ENCODE measurements around the gene BCO1. TPM values are rescaled to one million over a fixed set of nuclear protein-coding genes. Genes with fewer than 3 reads are reported as not detected.

Gene BCO1
- total RNA-seq, 2 experiments from 2014 or later: not detected

DNA sequence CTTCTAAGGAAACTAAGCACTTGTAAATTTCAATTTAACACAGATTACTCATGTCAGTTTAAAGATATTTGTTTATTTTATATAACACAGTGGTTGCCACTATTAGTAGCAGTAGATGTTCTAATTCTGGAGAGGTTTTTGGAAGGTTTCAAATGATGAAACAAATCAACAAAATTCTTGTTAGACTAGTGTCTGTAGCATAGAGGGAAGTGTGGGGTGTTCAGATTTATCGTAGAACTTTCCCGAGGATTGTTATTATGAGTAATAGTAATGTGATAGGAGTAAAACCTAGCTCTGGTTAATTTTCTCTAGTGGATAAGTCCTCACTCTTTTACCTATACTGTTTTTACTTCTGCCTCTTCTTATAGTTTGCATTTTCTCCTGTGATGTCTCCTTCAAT, 82.5 kb downstream of the BCO1 start:
- intact Hi-C loops (cut with micrococcal nuclease; ENCODE audit: unreplicated experiment): no loop called here
- H3K79me2 ChIP-seq (ENCODE audit: insufficient read depth, low read depth, low read length): peaks cover 10% of the 10 kb centered on the region; the same call in 1 of the 2 replicates
- H4K20me1 ChIP-seq (ENCODE audit: insufficient read depth, low read length): 0 out of 2 replicates have a peak, but pooled peaks cover 12% of the 10 kb centered on the region
- H3K4me3 ChIP-seq (ENCODE audit: low read depth, low read length, poor library complexity, severe bottlenecking): no peak overlapping the region
- H3K9me2 ChIP-seq (ENCODE audit: insufficient read depth, low read length): no peaks in the 10 kb centered on the region
- H2AFZ ChIP-seq (ENCODE audit: low read length): no peak overlapping the region
- H3K4me1 ChIP-seq (ENCODE audit: insufficient read depth, low read length, poor library complexity, severe bottlenecking): peaks cover 2% of the 10 kb centered on the region
- no peaks in the 10 kb centered on the region for H3K9me3 ChIP-seq (ENCODE audit: low read length)
- ChIA-PET POLR2A (no interaction called here), CTCF (ENCODE audit: unreplicated experiment) (no interaction called here)
- no peak for DNase-seq (ENCODE audit: low spot score)
- no peak overlapping the region for H3K4me2 ChIP-seq (ENCODE audit: low read length)
- H3K27ac ChIP-seq (ENCODE audit: low read depth, low read length, poor library complexity, severe bottlenecking): no peak overlapping the region
- H3K36me3 ChIP-seq (ENCODE audit: insufficient read depth, low read length): no peaks in the 10 kb centered on the region
- no TSS peak for BruUV-seq (replicated peaks)
- TF ChIP-seq, protein P1, sequence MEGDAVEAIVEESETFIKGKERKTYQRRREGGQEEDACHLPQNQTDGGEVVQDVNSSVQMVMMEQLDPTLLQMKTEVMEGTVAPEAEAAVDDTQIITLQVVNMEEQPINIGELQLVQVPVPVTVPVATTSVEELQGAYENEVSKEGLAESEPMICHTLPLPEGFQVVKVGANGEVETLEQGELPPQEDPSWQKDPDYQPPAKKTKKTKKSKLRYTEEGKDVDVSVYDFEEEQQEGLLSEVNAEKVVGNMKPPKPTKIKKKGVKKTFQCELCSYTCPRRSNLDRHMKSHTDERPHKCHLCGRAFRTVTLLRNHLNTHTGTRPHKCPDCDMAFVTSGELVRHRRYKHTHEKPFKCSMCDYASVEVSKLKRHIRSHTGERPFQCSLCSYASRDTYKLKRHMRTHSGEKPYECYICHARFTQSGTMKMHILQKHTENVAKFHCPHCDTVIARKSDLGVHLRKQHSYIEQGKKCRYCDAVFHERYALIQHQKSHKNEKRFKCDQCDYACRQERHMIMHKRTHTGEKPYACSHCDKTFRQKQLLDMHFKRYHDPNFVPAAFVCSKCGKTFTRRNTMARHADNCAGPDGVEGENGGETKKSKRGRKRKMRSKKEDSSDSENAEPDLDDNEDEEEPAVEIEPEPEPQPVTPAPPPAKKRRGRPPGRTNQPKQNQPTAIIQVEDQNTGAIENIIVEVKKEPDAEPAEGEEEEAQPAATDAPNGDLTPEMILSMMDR (conservative IDR thresholded peaks at IDR 0.05; ENCODE audit: low read length): no peak
- no peak for TF ChIP-seq EZH2phosphoT487 (IDR thresholded peaks at IDR 0.05; ENCODE audit: borderline replicate concordance, low read depth, low read length)

DNA sequence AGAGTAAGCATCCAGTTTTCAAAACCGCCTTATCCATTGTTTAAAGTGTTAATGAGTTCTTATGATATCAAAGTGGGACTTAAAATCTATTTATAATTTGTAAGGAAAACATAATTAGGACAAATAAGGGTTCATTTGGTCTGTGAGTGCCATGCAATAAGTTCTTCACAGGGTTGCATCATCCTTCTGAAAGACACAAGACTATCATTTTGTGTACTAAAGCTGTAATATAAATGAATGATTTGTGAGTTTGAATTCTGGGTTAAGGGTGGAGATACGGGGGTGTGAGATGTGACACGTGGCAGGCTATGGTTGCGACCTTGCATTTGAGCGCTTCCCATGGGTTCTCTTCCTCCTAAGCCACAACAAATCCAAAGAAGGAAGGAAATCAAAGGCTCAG, 83.0 kb downstream of the BCO1 start:
- Histone ChIP-seq H3K4me3 (ENCODE audit: low read depth, low read length, poor library complexity, severe bottlenecking) (no peak overlapping the region), H3K9me2 (ENCODE audit: insufficient read depth, low read length) (no peaks in the 10 kb centered on the region)
- intact Hi-C loops (cut with micrococcal nuclease; ENCODE audit: unreplicated experiment): no loop called here

GRCh38 chr16:81324808-81325207, 86.3 kb downstream of the BCO1 start:
- TF ChIP-seq, protein P1 (conservative IDR thresholded peaks at IDR 0.05; ENCODE audit: low read length): no peak
- no peak for TF ChIP-seq EZH2phosphoT487 (IDR thresholded peaks at IDR 0.05; ENCODE audit: borderline replicate concordance, low read depth, low read length)
- no TSS peak for BruUV-seq (replicated peaks)
- CTCF ChIA-PET (ENCODE audit: unreplicated experiment): no interaction called here

More for the DNA sequence above, 83.0 kb downstream of the BCO1 start:
- ChIA-PET CTCF (ENCODE audit: unreplicated experiment) (no interaction called here), POLR2A (no interaction called here)
- TF ChIP-seq, protein P1 (conservative IDR thresholded peaks at IDR 0.05; ENCODE audit: low read length): no peak
- no peak for TF ChIP-seq EZH2phosphoT487 (IDR thresholded peaks at IDR 0.05; ENCODE audit: borderline replicate concordance, low read depth, low read length)
- no peaks in the 10 kb centered on the region for H3K9me3 ChIP-seq (ENCODE audit: low read length)
- peaks cover 9% of the 10 kb centered on the region; the same call in 1 of the 2 replicates for H3K79me2 ChIP-seq (ENCODE audit: insufficient read depth, low read depth, low read length)
- H3K4me2 ChIP-seq (ENCODE audit: low read length): no peak overlapping the region
- BruUV-seq (replicated peaks): no TSS peak
- no peak overlapping the region for H3K27ac ChIP-seq (ENCODE audit: low read depth, low read length, poor library complexity, severe bottlenecking)
- no peak for DNase-seq (ENCODE audit: low spot score)
- H3K4me1 ChIP-seq (ENCODE audit: insufficient read depth, low read length, poor library complexity, severe bottlenecking): no peaks in the 10 kb centered on the region
- H4K20me1 ChIP-seq (ENCODE audit: insufficient read depth, low read length): 0 out of 2 replicates have a peak, but pooled peaks cover 12% of the 10 kb centered on the region
- H2AFZ ChIP-seq (ENCODE audit: low read length): no peak overlapping the region
- H3K36me3 ChIP-seq (ENCODE audit: insufficient read depth, low read length): no peaks in the 10 kb centered on the region

More at GRCh38 chr16:81324808-81325207, 86.3 kb downstream of the BCO1 start:
- Histone ChIP-seq H2AFZ (ENCODE audit: low read length) (no peak overlapping the region), H3K79me2 (ENCODE audit: insufficient read depth, low read depth, low read length) (0 out of 2 replicates have a peak, but pooled peaks cover 3% of the 10 kb centered on the region), H4K20me1 (ENCODE audit: insufficient read depth, low read length) (0 out of 2 replicates have a peak, but pooled peaks cover 6% of the 10 kb centered on the region), H3K9me2 (ENCODE audit: insufficient read depth, low read length) (no peaks in the 10 kb centered on the region), H3K27ac (ENCODE audit: low read depth, low read length, poor library complexity, severe bottlenecking) (no peak overlapping the region), H3K4me2 (ENCODE audit: low read length) (no peak overlapping the region), H3K9me3 (ENCODE audit: low read length) (no peaks in the 10 kb centered on the region), H3K4me3 (ENCODE audit: low read depth, low read length, poor library complexity, severe bottlenecking) (no peak overlapping the region), H3K4me1 (ENCODE audit: insufficient read depth, low read length, poor library complexity, severe bottlenecking) (no peaks in the 10 kb centered on the region), H3K36me3 (ENCODE audit: insufficient read depth, low read length) (no peaks in the 10 kb centered on the region)
- no peak for DNase-seq (ENCODE audit: low spot score)
- POLR2A ChIA-PET: interaction anchor here (0.5 kb wide), 1 partner anchor 711 kb away, joined by 3 read pairs; no protein-coding TSS in a partner anchor
- intact Hi-C loops (cut with micrococcal nuclease; ENCODE audit: unreplicated experiment): no loop called here
